Loucy (cell line): Measurements from ENCODE around the gene TUBB2B.

Experiments used
- H2AFZ ChIP-seq: fragments of 200-600 bp; sonication (generic); 2 replicates; pipeline ENCODE4 v1.6.0; 2016; ENCODE audit warnings: antibody characterized with exemption, mild to moderate bottlenecking, low read length, moderate library complexity
- H3F3A ChIP-seq: fragments of 200-600 bp; 2 replicates; pipeline ENCODE4 v1.6.0; 2016; ENCODE audit warnings: antibody characterized with exemption, low read depth, mild to moderate bottlenecking
- H3K27me3 ChIP-seq: fragments of 200-600 bp; sonication (generic); 2 replicates; pipeline ENCODE4 v1.6.1; 2014; ENCODE audit warnings: low read length, mild to moderate bottlenecking; ENCODE audit not compliant: insufficient read depth, poor library complexity, severe bottlenecking
- H3K36me3 ChIP-seq: fragments of 200-600 bp; sonication (generic); 2 replicates; pipeline ENCODE4 v1.6.1; 2016; ENCODE audit warnings: low read length; ENCODE audit not compliant: insufficient read depth
- H3K4me1 ChIP-seq: fragments of 200-600 bp; sonication (generic); 2 replicates; pipeline ENCODE4 v1.5.1; 2014; ENCODE audit warnings: low read length, mild to moderate bottlenecking; ENCODE audit not compliant: insufficient read depth, poor library complexity, severe bottlenecking
- H3K4me2 ChIP-seq: fragments of 200-600 bp; sonication (generic); 2 replicates; pipeline ENCODE4 v1.6.0; 2014; ENCODE audit warnings: antibody characterized with exemption, low read length, low read depth, mild to moderate bottlenecking; ENCODE audit not compliant: poor library complexity, severe bottlenecking
- H3K4me3 ChIP-seq: fragments of 200-600 bp; sonication (generic); 2 replicates; pipeline ENCODE4 v1.5.1; 2014; ENCODE audit warnings: low read length, mild to moderate bottlenecking, mixed read lengths; ENCODE audit not compliant: poor library complexity, severe bottlenecking
- H3K79me2 ChIP-seq: fragments of 200-600 bp; sonication (generic); 2 replicates; pipeline ENCODE4 v1.6.1; 2014; ENCODE audit warnings: low read length; ENCODE audit not compliant: insufficient read depth
- H3K9ac ChIP-seq: fragments of 200-600 bp; sonication (generic); 2 replicates; pipeline ENCODE4 v1.6.0; 2014; ENCODE audit warnings: mild to moderate bottlenecking, low read depth, low read length, moderate library complexity; ENCODE audit not compliant: poor library complexity, severe bottlenecking
- H3K9me2 ChIP-seq: fragments of 200-600 bp; sonication (generic); replicated peaks from 2 replicates; pipeline ENCODE4 v1.6.1; 2016; ENCODE audit warnings: low read depth, low read length, mixed read lengths
- H3K9me3 ChIP-seq: fragments of 200-600 bp; sonication (generic); 2 replicates; pipeline ENCODE4 v1.6.1; 2014; ENCODE audit warnings: mild to moderate bottlenecking, antibody characterized with exemption, low read length, low read depth; ENCODE audit not compliant: insufficient read depth
- H4K20me1 ChIP-seq: fragments of 200-600 bp; sonication (generic); 2 replicates; pipeline ENCODE4 v1.6.0; 2014; ENCODE audit warnings: antibody characterized with exemption, low read length, mild to moderate bottlenecking; ENCODE audit not compliant: insufficient read depth, poor library complexity, severe bottlenecking
- CTCF ChIP-seq: fragments of 200-600 bp; sonication (generic); conservative IDR thresholded peaks from 2 replicates; pipeline ENCODE4 v1.5.1; 2014; ENCODE audit warnings: mild to moderate bottlenecking, antibody characterized with exemption, low read length
- EZH2phosphoT487 ChIP-seq: fragments of 200-600 bp; IDR thresholded peaks from 2 replicates; pipeline ENCODE4 v1.6.1; 2018; ENCODE audit warnings: antibody characterized with exemption, mild to moderate bottlenecking, moderate library complexity, borderline replicate concordance

The TUBB2B gene

GRCh38 chr6:3270258-3270657 is 42.8 kb upstream of the TUBB2B start:
- Histone ChIP-seq H3K4me3 (no peak overlapping the region), H3K27me3 (no peaks in the 10 kb centered on the region), H3F3A (no peaks in the 10 kb centered on the region), H4K20me1 (no peaks in the 10 kb centered on the region), H3K9ac (no peak overlapping the region), H3K4me1 (peaks cover 3% of the 10 kb centered on the region), H3K9me3 (no peaks in the 10 kb centered on the region), H3K4me2 (no peak overlapping the region), H3K9me2 (no peaks in the 10 kb centered on the region), H3K36me3 (peaks cover 40% of the 10 kb centered on the region; the same call in 1 of the 2 replicates), H3K79me2 (peaks cover 35% of the 10 kb centered on the region; the same call in 1 of the 2 replicates), H2AFZ (no peak overlapping the region)
- TF ChIP-seq EZH2phosphoT487, result no peak
- no peak for TF ChIP-seq CTCF

GRCh38 chr6:3269281-3269975 is 42.0 kb upstream of the TUBB2B start:
- Histone ChIP-seq H3K36me3 (peaks cover 45% of the 10 kb centered on the region; the same call in 1 of the 2 replicates), H3K79me2 (peaks cover 43% of the 10 kb centered on the region; the same call in 1 of the 2 replicates), H3K27me3 (no peaks in the 10 kb centered on the region), H3F3A (no peaks in the 10 kb centered on the region), H3K9me3 (no peaks in the 10 kb centered on the region), H3K9me2 (no peaks in the 10 kb centered on the region), H3K4me1 (peaks cover 4% of the 10 kb centered on the region), H2AFZ (no peak overlapping the region), H4K20me1 (no peaks in the 10 kb centered on the region), H3K9ac (no peak overlapping the region), H3K4me3 (no peak overlapping the region), H3K4me2 (no peak overlapping the region)
- TF ChIP-seq CTCF, result no peak
- no peak for TF ChIP-seq EZH2phosphoT487

- H3K9me2 ChIP-seq, result no peaks in the 10 kb centered on the region
- H3K4me3 ChIP-seq, result no peak overlapping the region
- peaks cover 11% of the 10 kb centered on the region for H3K4me1 ChIP-seq
- no peak overlapping the region for H3K4me2 ChIP-seq
- no peak overlapping the region for H3K9ac ChIP-seq
- no peak for TF ChIP-seq EZH2phosphoT487
- no peak for TF ChIP-seq CTCF
- H3F3A ChIP-seq, result no peaks in the 10 kb centered on the region
- peaks cover 2% of the 10 kb centered on the region for H4K20me1 ChIP-seq
- peaks cover 52% of the 10 kb centered on the region; the same call in 1 of the 2 replicates for H3K36me3 ChIP-seq
- no peaks in the 10 kb centered on the region for H3K27me3 ChIP-seq
- H2AFZ ChIP-seq, result no peak overlapping the region
- no peaks in the 10 kb centered on the region for H3K9me3 ChIP-seq
- peaks cover 51% of the 10 kb centered on the region for H3K79me2 ChIP-seq
Measured at GRCh38 chr6:3268680-3269079, 41.2 kb upstream of the TUBB2B start.
